A549 (cell line): ENCODE data around the gene SH3PXD2B.
"Not testable (repeated sequence)": the region's sequence is repeated elsewhere in the genome, so short reads cannot be mapped to it uniquely, and the experiment has no call there.

Experiments
- CHD4 ChIP-seq: fragments of 200-600 bp; sonication (generic); IDR thresholded peaks from 2 replicates; pipeline ENCODE4 v1.6.1; 2016; ENCODE audit warnings: antibody characterized with exemption, mild to moderate bottlenecking, borderline replicate concordance
- CTCF ChIP-seq: fragments of >200 bp; sonication (Bioruptor Twin); formaldehyde crosslinking; IDR thresholded peaks from 3 replicates; pipeline ENCODE4 v1.5.1; 2016
- E2F6 ChIP-seq: IDR thresholded peaks from 2 replicates; pipeline ENCODE4 v1.6.1; 2012; ENCODE audit warnings: low read depth, borderline replicate concordance
- ESRRA ChIP-seq: fragments of 150-350 bp; IDR thresholded peaks from 2 replicates; pipeline ENCODE4 v1.6.1; 2014; ENCODE audit warnings: mild to moderate bottlenecking, low read length, borderline replicate concordance
- PHF8 ChIP-seq: fragments of 200-600 bp; sonication (generic); IDR thresholded peaks from 2 replicates; pipeline ENCODE4 v1.6.1; 2016; ENCODE audit warnings: low read depth, mild to moderate bottlenecking, antibody characterized with exemption, moderate library complexity, borderline replicate concordance
- POLR2A ChIP-seq: IDR thresholded peaks from 2 replicates; pipeline ENCODE4 v1.6.1; 2012; ENCODE audit warnings: mild to moderate bottlenecking, low read length
- TP53 ChIP-seq: fragments of 250-450 bp; sonication (Bioruptor Pico); IDR thresholded peaks from 2 replicates; pipeline ENCODE4 v1.5.0; 2021; ENCODE audit warnings: mild to moderate bottlenecking, moderate library complexity
- TF ChIP-seq, protein P1 (sequence below): fragments of 450-650 bp; IDR thresholded peaks from 2 replicates; pipeline ENCODE4 v1.6.1; 2014; ENCODE audit warnings: antibody characterized with exemption

- TF ChIP-seq PHF8; CHD4; CTCF; E2F6; ESRRA; TP53 (CRISPR knock-in tag); POLR2A: not testable (repeated sequence)
- TF ChIP-seq, protein P1, sequence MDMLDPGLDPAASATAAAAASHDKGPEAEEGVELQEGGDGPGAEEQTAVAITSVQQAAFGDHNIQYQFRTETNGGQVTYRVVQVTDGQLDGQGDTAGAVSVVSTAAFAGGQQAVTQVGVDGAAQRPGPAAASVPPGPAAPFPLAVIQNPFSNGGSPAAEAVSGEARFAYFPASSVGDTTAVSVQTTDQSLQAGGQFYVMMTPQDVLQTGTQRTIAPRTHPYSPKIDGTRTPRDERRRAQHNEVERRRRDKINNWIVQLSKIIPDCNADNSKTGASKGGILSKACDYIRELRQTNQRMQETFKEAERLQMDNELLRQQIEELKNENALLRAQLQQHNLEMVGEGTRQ: not testable (repeated sequence)
Observed at GRCh38 chr5:172291837-172292236, 162.5 kb downstream of the SH3PXD2B start.
